Heart right ventricle (tissue), 16 donors: ENCODE results near the gene KIFC3. TPM values are rescaled to one million over a fixed set of nuclear protein-coding genes. Genes with fewer than 3 reads are reported as not detected.

Source experiments
- ATAC-seq, 8 donors: fragments of 200-7000 bp; cut with Tn5 transposase; one replicate each; pipeline ENCODE4 v1.9.1; 2020; ENCODE audit warnings: mild to moderate bottlenecking in 8 of 8, moderate library complexity in 8 of 8, moderate number of reproducible peaks in 1 of 8
- DNase-seq, 2 donors: peaks; one replicate each; pipeline ENCODE4 v3.0.0-alpha.2; 2020
- H3K27ac ChIP-seq, 10 donors: fragments of 200-600 bp; sonication (generic) in 2 of 10; one replicate each; pipeline versions ENCODE4 v1.5.0 to v1.8.0; 2020 to 2022; ENCODE audit warnings: mild to moderate bottlenecking in 3 of 10
- H3K27me3 ChIP-seq, 7 donors: fragments of 200-600 bp; one replicate each; pipeline ENCODE4 v1.8.0; 2021 to 2022; ENCODE audit warnings: mild to moderate bottlenecking in 2 of 7
- H3K36me3 ChIP-seq, 9 donors: fragments of 200-600 bp; sonication (generic) in 1 of 9; one replicate each; pipeline versions ENCODE4 v1.5.0 to v1.8.0; 2020 to 2022; ENCODE audit warnings: mild to moderate bottlenecking in 2 of 9
- H3K4me1 ChIP-seq, 9 donors: fragments of 200-600 bp; sonication (generic) in 1 of 9; one replicate each; pipeline versions ENCODE4 v1.5.0 to v1.8.0; 2020 to 2022; ENCODE audit warnings: mild to moderate bottlenecking in 4 of 9
- H3K4me3 ChIP-seq, 10 donors: fragments of 200-600 bp; sonication (generic) in 2 of 10; one replicate each; pipeline versions ENCODE4 v1.5.0 to v1.8.0; 2020 to 2022; ENCODE audit warnings: mild to moderate bottlenecking in 7 of 10, moderate library complexity in 2 of 10
- H3K9me3 ChIP-seq, 11 donors: fragments of 200-600 bp in 10 of 11; sonication (generic) in 2 of 11; one replicate each; pipeline versions ENCODE4 v1.5.0 to v1.8.0; 2013 to 2022; ENCODE audit warnings: mild to moderate bottlenecking in 2 of 11, control low read depth in 1 of 11, moderate library complexity in 1 of 11
- CTCF ChIP-seq, 9 donors: fragments of 200-600 bp; sonication (generic) in 2 of 9; IDR thresholded peaks; one replicate each; pipeline versions ENCODE4 v1.5.0 to v1.8.0; 2021 to 2022; ENCODE audit warnings: antibody characterized with exemption in 9 of 9, mild to moderate bottlenecking in 5 of 9, moderate library complexity in 1 of 9
- WGBS, 2 donors: extraction: QIAGEN DNeasy Blood & Tissue Kit; methylation state at CpG; one replicate each; pipeline ENCODE4 v1.1.7; 2013; ENCODE audit warnings: inconsistent platforms in 1 of 2; 5-methylcytosine and 5-hydroxymethylcytosine counted together
- intact Hi-C, 10 donors: fragments of 100-400 bp; cut with DNase I; formaldehyde crosslinking; loops; one replicate each; pipeline versions ENCODE4 v1.11.1 to v1.14.2; 2022
- polyA plus RNA-seq, 2 donors: library from polyadenylated mRNA; stranded (reverse); fragments of 200-250 nt; gene quantifications; one replicate each; pipeline ENCODE4 v1.2.3, GENCODE V29; 2013
- total RNA-seq, 10 donors: library from RNA; stranded (reverse); fragmentation: NEBNext Ultra II Directional in 3 of 10; extraction: Animal tissue kit (Norgen Biotek cat#: 25700) in 3 of 10; gene quantifications; one replicate each; pipeline versions ENCODE4 v1.2.1 to v1.2.4, GENCODE V29; 2021 to 2023
- donor health status: Arrhythmogenic right ventricular cardiomyopathy.
- donor health status: ischemic (EF 13 %, LVEDD 7.1; RV severe dilation, severe dysfunction).
- donor health status: healthy with polysubstance abuse.
- donor health status: DM: no; HTN: yes; CAD: no.
- donor health status: DM: no; HTN: no; CAD: no.
- donor health status: ischemic (EF 25% LVEDD 6.9; RV normal size, moderate dysfunction).
- donor health status: ischemic (EF 25% LVEDD 5.7; RV mildly dilated, moderate dysfunction).
- donor health status: healthy.
- donor health status: DM: yes; HTN: yes; CAD: no.
- donor health status: Ischemic cardiomyopathy.
- donor health status: ischemic (EF 35%, LVEDD 5.7; RV mildly dilated, moderate dysfunction).
- donor health status: nonischemic (EF 11% LVEDD 7.7; RV severe dilation, severe dysfunction).
- donor health status: DM: yes; HTN: yes; CAD: no.
- donor health status: PGD.
- donor health status: ischemic (EF 29% LVEDD 5.4; RV normal size, mild dysfunction).
- donor health status: nonischemic (EF 23%, LVEDD 6.1; RV moderate dilation, normal function).

Gene KIFC3
- total and polyA plus RNA-seq, 12 donors: 42.5 to 97.4 (median 63.5) TPM

- Histone ChIP-seq H3K4me3 (no peak overlapping the region), H3K27me3 (no peaks in the 10 kb centered on the region), H3K36me3 (peaks cover 0 to 95% (median 30%) of the 10 kb centered on the region in 9 donors), H3K9me3 (no peaks in the 10 kb centered on the region), H3K4me1 (peaks cover 0 to 26% (median 8%) of the 10 kb centered on the region in 9 donors), H3K27ac (peak overlapping the region in 3 of 10 donors; percentile 36 to 53 (median 40))
- intact Hi-C loops: no loop called here
- ATAC-seq: no peak
- 90 to 94% methylated on average over 14 of the region's 14 CpGs for WGBS, 2 donors
- no peak for DNase-seq
- no peak for TF ChIP-seq CTCF (IDR thresholded peaks at IDR 0.05)
Measured at GRCh38 chr16:57763285-57764005, 38.8 kb downstream of the KIFC3 start.

GRCh38 chr16:57762365-57763040 is 39.8 kb downstream of the KIFC3 start:
- Histone ChIP-seq H3K4me1 (peaks cover 0 to 35% (median 13%) of the 10 kb centered on the region in 9 donors), H3K4me3 (no peak overlapping the region), H3K9me3 (no peaks in the 10 kb centered on the region), H3K27me3 (no peaks in the 10 kb centered on the region), H3K36me3 (peaks cover 0 to 96% (median 23%) of the 10 kb centered on the region in 9 donors), H3K27ac (peak overlapping the region in 1 of 10 donors; percentile 5)
- DNase-seq (no peak), ATAC-seq (no peak)
- WGBS, 2 donors: 86 to 90% methylated on average over 15 of the region's 15 CpGs
- no peak for TF ChIP-seq CTCF (IDR thresholded peaks at IDR 0.05)
- intact Hi-C loops: no loop called here

- Histone ChIP-seq H3K27ac (no peak overlapping the region), H3K9me3 (no peaks in the 10 kb centered on the region), H3K4me3 (no peak overlapping the region), H3K27me3 (no peaks in the 10 kb centered on the region), H3K4me1 (peaks cover 0 to 41% (median 19%) of the 10 kb centered on the region in 9 donors), H3K36me3 (peaks cover 0 to 92% (median 21%) of the 10 kb centered on the region in 9 donors)
- WGBS, 2 donors: 95% methylated on average over 12 of the region's 12 CpGs
- TF ChIP-seq CTCF (IDR thresholded peaks at IDR 0.05): no peak
- DNase-seq: no peak
- no peak for ATAC-seq
- intact Hi-C loops: no loop called here
Measured at GRCh38 chr16:57761957-57762356, 40.3 kb downstream of the KIFC3 start.

- no peak for ATAC-seq
- Histone ChIP-seq H3K9me3 (no peaks in the 10 kb centered on the region), H3K4me1 (peaks cover 0 to 42% (median 22%) of the 10 kb centered on the region in 9 donors), H3K27ac (no peak overlapping the region), H3K27me3 (no peaks in the 10 kb centered on the region), H3K36me3 (peaks cover 0 to 89% (median 21%) of the 10 kb centered on the region in 9 donors), H3K4me3 (no peak overlapping the region)
- DNase-seq: no peak
- intact Hi-C loops: no loop called here
- WGBS, 2 donors: 87 to 88% methylated on average over 9 of the region's 9 CpGs
- TF ChIP-seq CTCF (IDR thresholded peaks at IDR 0.05): no peak
Measured at GRCh38 chr16:57761301-57761700, 41.0 kb downstream of the KIFC3 start.
